CD4-positive, alpha-beta T cell treated with Interferon gamma for 1 hour (primary cell): ENCODE data around the gene AGA.

Source experiments
- DNase-seq: peaks from one replicate; pipeline ENCODE4 v3.0.0-alpha.2; 2020

AGA gene

DNA sequence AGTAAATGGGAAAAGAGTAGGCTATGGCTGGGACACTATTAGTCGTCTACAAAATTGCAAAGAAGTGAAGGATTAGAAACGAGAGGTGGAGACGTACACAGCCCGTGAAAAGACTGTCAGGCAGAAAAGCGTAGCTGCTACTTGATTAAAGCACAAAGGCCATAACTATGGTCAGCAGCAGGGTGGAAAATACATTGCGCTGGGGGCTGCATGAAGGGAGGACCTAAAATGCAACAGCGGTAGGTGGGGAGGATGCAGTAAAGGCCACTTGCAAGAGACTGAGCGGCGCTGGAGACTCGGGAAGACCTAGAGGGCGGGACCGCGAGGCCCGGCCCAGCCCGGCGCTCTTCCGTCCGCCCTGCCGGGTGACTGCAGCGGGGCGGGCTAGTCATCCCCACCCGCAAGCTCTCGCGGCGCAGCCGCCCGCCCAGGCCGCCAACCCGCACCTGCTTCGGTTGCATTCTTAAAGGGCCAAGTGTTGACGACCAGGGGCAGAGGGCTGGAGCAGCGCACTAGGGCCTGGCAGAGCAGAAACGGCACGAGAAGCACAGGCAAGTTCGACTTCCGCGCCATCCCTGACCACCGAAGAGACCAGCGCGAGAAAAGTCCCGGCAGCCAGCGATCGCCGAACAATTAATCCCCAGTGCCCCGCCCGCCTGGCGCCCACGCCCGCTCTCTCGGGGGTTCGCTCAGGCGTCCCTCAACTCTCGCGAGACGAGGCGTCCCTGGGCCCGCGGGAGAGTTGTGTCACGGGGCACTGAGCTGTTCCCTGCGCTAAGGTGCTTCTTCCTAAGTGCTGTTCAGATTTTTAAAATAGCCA lies at the start of gene AGA:
Gene AGA, minus strand, starts transcription at position 635 of the 820 bp plus-strand sequence. Its CDS starts 62 bp downstream, at position 573.
- DNase-seq: peak; percentile 93

DNA sequence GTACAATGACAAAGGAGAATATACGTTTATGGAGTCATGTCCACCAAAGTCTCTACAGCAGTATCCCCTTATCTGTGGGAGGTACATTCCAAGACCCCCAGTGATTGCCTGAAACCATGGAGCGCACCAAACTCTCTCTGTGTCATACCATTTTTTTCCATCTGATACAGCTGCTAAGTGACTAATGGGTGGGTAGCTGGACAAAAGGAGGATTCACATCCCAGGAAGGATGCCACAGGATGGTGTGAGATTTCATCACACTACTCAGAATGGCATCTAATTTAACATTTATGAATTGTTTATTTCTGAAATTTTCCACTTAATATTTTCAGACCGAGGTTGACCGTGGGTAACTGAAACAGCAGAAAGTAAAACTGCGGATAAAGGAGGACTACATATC lies 49.8 kb upstream of the AGA start:
- DNase-seq: no peak

DNA sequence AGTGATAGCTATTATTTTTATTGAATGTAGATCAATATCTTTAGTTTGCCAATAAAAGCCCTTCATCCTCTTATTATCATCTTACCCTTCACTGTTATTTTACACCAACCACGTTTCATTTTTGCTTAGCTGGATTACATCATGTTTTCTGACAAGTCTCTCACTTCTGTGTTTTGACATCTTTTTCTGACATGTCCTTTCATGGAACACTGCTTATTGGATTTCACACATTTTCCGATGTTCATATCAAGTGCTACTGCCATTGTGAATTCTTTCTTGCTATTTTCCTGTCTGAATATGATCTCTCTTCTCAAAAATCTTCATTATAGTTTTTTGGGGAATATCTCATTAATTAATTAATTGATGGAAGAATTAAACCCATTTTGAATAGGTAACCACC lies 48.5 kb upstream of the AGA start:
- DNase-seq: no peak

DNA sequence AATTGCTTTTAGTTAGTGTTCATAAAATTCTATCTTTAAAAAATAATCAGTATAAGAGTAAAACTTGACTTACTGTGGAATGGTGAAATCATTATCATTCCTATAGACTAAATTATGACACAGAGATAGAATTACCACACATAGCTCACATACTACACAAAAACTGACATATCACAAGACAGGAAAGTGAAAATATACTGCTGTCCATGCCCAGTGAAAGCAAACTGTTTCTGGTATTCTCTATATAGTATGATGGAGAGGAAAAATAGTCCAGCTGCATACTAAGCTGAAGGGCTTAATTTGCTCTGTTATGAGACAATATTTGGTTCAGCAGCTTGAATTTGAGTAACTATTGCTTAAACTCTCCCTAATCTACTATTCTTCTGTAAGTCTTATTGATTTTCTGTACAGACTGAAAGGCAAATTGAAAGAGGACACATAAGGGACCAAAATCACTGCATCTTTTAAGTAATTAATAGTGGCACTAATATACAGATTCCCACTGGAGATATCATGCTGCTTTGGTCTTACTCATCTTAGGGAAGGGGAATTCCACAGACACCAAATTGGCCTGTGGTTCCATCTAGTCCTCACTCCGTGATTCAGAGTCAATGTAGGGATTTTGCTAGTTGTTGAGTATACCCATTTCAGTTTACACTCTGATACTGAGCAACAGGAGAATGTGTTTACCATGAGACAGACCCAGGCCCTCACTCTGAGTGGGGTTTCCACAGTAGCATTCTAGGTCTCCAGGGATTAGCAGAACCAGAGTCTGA lies 47.4 kb upstream of the AGA start:
- DNase-seq: no peak

DNA sequence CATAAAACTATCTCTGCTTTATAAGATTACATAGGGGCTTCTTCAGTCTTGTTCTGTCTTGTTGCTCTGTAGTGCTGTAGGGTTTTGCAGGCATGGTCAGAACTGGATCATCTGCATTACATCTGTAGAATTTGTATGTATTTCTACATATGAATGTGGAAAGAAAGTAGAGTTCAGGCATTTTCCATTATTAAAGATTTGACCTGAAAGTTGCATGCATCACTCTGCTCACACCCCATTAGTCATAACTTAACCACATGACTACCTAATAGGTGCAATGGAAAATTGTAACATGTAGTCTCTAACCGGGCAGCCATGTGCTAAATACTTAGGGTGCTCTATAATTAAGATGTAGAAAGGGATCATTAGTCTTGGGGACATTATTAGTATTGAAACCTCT lies 45.7 kb upstream of the AGA start:
- DNase-seq: no peak

DNA sequence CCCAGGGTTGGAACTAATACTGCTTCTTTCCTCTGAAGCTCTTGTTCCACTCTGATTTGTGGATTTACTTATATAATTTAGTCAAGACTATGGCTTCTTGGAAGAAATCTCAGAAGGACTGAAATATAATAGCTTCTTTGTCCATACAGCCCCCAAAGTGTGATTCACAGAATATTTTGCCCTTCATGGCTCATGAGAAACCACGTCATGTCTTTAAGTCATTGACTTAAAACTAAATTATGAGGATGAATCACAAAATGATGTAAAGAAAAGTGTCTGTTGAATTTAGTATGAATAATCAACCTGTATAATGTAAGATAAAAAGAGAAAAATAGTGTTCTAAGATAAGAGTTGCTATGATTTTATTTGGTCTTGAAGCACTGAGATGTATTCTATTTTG lies 43.3 kb upstream of the AGA start:
- no peak for DNase-seq

DNA sequence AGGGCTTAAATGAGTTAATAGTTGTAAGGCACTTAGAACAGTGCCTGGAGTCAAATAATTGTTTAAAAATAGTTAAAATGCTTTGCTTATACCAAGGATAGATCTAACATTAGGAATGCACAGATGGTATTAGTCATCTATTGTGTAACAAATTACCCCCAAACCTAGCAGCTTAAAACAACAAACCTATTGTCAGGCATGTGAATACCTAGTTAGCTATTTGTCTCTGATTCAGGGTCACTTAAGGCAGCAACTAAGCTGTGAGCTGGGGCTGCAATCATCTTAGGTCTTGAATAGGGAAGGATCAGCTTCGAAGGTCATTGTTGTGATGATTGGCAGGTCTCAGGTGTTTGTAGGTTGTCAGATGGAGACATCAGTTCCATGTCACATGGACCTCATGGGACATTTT lies 42.4 kb upstream of the AGA start:
- DNase-seq: no peak

DNA sequence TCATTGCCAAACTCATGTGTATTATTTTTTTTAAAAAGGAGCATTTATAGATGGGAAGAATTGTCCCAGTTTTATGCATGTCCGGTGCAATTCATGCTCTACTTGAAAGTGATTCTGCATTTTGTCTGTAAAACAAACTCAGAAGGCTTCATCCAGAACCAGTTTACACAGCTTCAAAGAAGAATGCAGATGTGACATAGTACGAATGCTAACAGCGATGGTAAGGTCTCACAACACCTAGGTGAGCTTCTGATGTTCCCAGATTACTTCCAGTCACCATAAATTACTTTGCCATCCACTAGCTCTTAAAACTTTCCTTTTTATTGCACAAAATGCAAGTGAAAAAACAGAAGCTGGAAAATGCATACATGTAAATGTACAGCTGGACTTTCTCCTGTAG lies 41.5 kb upstream of the AGA start:
- no peak for DNase-seq

DNA sequence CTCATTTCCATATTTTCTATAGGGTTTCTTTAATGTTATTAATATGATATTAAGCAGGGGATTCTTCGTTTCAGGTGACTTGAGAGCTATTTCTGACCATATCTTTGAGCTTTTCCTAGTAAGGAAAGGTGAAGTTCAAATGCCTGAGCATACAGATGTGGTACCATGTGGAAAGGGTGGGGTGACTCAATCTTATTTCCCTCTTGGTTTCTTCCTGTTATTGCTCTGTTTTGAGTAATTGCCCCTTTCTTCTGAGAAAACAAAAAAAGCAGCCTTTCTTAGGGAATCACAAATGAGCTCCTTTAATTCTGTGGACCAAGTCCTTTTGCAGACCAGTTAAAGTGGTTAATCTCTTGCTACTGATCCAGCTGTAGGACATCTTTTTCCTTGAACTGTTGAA lies 41.0 kb upstream of the AGA start:
- DNase-seq: no peak

DNA sequence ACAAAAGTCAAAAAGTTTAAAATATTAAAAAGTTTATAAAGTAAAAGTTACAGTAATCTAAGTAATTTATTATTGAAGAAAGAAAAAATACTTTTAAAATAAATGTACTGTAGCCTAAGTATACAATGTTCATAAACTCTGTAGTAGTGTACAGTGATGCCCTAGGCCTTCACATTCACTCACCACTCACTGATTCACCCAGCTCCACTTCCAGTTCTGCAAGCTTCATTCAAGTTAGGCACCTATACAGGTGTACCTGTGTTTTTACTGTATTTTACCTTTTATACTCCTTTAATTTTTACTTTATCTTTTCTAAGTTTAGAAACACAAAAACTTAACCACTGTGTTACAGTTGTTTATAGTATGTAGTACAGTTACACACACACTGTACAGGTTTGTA lies 40.1 kb upstream of the AGA start:
- no peak for DNase-seq

DNA sequence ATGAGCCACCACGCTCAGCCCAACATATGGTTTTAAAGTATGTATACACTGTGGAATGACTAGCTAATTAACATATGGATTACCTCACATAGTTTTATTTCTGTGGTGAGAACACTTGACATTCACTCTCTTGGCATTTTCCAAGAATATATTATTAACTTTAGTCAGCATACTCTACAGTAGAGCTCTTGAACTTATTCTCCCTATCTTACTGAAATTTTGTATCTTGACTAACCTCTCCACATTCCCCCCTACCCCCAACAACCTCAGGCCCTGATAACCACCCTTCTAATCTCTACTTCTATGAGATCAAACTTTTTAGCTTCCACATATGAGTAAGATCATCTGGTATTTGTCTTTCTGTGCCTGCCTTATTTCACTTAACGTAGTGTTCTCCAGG lies 38.6 kb upstream of the AGA start:
- DNase-seq: no peak

DNA sequence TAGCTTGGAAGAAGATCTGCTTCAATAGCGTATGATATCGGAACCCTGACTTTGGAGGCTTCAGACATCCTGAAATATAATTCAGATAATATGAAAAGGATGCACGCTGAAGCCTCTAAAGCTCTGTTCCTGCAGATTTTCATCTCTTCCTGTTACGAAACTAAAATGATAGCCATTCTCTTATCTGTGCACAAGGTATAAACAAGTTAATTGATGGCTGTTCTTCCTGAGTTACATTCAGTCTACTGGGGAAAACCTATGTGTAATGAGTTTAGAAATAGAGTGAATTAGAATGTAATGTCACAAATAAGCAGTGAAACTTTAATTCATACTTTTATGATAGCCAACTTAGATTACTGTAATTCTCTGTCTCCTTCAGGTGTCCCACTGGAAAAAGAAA lies 36.8 kb upstream of the AGA start:
- DNase-seq: no peak

DNA sequence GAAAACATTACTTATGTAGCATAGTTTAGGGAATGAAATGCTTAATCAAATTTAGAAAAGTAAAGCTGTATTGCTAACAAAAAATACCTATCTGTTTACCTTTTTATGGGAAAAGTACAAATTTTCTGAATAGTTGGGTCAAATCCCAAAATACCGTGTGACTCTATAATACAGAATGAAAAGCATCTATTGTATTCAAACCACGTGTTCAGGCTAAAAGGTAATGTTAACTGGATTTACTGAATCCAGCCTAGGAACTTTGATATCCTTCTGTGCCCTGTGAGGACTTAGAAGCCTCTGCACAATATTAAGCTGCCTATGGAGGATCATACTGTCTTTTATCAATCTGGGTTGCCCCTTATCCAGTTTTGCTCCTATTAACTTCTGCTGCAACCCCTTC lies 36.3 kb upstream of the AGA start:
- DNase-seq: no peak

DNA sequence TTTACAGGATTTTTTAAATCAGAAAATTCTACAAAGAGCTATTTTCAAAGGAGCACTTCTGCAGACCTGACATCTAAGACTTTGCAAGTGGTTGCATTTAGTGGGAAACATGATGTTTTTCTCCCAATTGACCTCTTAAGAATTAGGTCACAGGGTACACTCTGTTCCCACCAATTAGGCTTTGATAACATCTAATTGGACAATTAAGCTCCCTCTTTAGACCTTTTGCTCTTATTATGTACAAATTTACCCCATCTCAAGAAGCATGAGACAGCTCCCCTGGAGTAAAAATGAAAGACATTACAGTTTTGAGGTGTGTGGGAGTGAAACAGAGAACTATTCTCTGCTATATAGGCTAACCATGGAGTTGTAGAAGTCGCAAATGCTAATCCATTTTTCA lies 31.8 kb upstream of the AGA start:
- DNase-seq: no peak

DNA sequence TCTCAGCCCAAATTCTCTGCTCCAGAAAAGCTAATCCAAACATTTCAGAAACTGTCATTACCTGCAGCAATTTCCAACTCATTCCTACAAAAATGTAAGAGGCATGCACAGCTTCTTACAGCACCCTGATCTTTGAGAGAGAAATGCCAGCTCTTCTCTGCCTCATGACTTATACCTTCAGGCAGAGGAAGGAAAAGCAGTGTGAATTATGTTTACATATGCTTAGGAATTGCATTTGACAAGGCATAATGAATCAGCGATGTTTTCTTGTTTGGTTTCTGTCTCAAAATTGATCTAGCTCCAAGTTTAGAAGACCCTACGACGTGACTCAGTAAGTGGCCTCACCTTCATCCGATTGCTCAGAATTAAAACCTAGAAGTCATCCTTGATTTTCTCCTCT lies 21.8 kb upstream of the AGA start:
- no peak for DNase-seq

DNA sequence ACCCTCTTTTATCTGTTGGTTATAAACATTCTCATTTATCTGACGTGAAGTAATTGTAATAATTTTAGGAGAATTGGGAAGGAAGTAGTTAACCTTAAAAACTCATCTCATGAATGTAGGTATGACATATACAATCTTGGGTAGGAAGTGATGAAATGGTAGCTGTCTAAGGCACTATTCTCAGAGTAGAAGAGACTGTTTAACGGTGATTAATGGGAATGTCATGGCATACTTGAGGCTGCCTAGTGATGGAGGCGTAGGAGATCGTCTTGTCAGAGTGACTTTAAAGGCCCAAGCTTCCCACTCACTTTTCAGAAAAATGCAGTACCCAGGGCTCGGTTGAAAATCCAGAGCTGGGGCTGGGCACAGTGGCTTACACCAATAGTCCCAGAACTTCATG lies 19.4 kb upstream of the AGA start:
- no peak for DNase-seq

DNA sequence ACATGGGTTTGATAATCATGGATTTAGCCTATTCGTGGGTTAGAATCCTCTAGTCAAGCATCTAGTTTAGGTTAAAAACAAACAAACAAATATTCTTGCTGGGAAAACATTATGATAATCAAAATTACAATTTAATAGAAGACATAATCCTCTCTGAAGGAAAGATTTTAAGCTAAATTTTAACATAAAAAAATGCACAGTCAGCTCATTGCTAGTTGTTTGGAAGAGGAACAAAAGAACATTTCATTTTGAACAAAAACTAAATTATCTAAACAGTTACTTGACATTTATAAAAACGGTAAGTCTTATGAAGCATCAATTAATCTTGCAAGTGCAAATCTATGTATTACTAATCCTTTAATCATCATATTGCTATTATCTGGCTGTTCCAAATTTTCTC lies 18.2 kb upstream of the AGA start:
- no peak for DNase-seq

DNA sequence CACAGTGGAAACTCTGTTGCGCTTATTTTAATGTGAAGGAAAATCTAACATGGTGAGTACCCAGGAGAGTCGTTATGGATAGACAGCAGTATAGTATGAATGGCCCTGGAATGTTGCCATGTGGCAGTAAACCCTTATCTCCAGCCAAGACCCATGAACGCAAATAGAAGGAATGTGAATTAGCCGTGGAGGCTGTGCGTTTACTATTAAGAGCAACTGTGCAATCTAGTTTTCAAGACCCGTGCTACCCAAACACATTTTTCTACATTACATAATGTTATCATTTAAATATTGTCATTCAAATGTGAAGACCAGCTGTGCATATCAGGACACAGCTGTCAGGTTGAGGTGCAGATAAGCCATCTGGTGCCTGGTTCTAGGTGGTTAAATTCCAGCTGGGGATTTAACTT lies 13.3 kb upstream of the AGA start:
- DNase-seq: no peak

DNA sequence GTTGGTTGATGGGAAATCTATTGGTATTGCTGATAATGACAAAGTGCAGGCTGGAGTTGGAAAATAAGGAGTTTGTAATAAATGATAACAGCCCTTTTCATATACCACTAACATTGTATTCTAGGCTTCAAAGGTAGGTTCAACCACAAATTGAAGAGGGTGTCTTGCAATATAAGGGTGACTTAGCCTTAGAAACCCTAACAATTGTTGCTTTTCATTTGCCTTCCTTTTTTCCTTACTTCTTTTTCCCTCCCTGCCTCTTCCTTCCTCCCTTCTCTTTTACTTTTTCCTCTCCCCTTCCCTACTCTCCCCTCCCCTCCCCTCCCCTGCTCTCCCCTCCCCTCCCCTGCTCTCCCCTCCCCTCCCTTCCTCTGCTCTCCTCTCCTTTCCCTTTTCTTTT lies 10.9 kb upstream of the AGA start:
- no peak for DNase-seq

DNA sequence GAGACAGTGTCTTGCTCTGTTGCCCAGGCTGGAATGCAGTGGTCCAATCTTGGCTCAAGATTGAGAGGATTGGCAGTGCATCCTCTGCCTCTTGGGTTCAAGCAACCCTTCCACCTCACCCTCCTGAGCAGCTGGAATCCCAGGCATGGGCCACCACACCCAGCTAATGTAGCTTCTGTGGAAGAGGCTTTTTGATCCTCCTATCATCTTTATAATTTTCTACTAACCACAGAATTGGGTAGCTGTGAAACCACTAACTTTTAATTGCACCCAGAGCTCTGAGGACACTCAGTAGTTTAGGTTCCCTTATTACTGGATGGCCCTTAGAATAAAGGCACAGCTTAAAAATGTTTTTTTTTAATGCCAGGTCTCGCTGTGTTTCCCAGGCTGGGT lies 8.9 kb upstream of the AGA start:
- DNase-seq: no peak

DNA sequence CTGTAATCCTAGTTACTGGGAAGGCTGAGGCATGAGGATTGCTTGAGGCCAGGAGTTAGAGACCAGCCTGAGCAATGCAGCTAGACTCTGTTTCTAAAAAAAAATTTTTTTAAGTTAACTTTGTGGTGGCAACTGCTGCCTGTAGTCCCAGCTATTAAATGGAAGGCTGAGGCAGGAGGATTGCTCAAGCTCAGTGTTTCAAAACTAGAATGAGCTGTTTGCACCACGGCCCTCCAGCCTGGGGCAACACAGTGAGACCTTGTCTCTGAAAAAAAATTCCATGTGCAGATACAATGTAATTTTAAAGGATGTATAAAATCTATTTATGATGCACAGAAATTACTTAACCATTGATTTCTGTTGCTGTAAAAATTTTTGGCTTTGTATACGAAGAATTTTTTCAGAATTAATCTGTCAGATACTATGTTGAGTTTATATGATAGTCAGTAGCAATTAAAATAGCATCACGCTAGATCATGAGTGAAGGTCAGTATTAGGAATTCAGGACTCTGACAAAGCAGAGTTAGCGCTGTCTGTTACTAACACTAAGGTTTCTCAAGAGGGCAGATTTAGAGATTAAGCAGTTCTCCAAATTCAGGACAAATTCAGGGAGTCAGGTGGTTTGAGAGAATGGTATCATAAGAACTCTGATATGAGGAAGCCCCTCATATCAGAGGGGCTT lies 8.3 kb upstream of the AGA start:
- no peak for DNase-seq

DNA sequence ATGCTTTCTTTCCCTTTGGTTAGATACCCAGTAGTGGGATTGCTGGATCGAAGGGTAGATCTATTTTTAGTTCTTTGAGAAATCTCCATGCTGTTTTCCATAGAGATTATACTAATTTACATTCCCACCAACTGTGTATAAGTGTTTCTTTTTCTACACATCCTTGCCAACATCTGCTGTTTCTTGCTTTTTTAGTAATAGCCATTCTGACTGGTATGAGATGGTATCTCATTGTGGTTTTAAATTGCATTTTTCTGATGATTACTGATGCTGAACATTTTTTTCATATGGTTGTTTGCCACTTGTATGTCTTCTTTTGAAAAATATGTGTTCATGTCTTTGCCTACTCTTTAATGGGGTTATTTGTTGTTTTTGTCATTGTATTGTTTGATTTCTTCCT lies 6.6 kb upstream of the AGA start:
- DNase-seq: no peak

DNA sequence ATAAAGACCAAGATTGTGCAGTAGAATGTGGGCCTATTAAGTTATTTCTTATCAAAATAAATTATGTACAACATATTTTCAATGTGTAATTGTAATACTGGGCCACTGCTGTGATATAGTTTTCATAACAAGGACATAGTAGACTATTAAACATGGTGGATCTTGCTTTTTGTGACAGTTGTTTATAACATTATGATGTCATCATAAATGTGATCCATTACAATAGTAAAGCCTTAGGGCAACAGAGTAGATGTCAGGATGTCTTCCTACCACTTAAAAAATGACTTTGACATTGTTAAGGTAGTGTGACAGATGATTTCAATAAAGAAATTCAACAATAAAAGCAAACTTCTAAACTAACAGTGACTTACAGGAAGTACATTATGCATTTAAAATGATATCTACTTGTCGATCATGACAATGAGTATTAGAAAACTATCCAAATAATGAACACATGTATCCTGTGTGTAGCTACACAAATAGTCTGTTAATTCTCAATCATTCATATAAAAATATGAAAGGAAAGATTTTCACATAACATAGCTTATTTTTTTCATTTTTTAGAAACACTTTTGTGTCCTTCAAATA lies 5.3 kb upstream of the AGA start:
- no peak for DNase-seq

DNA sequence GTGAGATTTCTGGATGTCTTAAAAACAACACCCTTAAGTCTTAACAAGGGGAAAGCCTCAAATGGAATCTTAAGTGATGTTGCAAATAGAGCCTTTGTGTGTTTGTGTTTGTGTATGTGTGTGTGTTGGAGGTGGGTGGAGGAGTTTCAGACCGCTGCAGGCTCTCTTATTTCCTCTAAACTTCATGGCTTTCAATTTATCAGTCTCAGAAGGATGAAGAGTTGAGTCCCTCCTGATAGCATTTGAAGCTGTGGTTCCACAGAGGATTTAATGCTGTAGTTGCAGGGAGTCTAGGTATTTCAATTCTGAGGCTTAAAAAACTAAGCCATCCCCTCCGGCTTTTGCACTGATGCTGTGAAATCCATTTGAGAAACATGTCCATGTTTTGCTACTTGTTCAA lies 4.3 kb upstream of the AGA start:
- DNase-seq: no peak
